OCI-LY1 (cell line): ENCODE measurements around the gene FXYD4.

Experiments
- H2AFZ ChIP-seq: fragments of 200-600 bp; sonication (generic), shearing (Covaris generic); 2 replicates; pipeline ENCODE4 v1.6.0; 2014; ENCODE audit warnings: antibody characterized with exemption, mild to moderate bottlenecking, low read length
- H3F3A ChIP-seq: fragments of 200-600 bp; sonication (generic), shearing (Covaris generic); 2 replicates; pipeline ENCODE4 v1.6.0; 2014; ENCODE audit warnings: mild to moderate bottlenecking, antibody characterized with exemption, low read length, moderate library complexity; ENCODE audit not compliant: insufficient read depth
- H3K27ac ChIP-seq: fragments of 200-600 bp; sonication (generic); 2 replicates; pipeline ENCODE4 v1.5.1; 2014; ENCODE audit warnings: low read length, mixed run types, mild to moderate bottlenecking, low read depth; ENCODE audit not compliant: poor library complexity, severe bottlenecking
- H3K27me3 ChIP-seq: fragments of 200-600 bp; sonication (generic); 2 replicates; pipeline ENCODE4 v1.6.0; 2014; ENCODE audit warnings: antibody characterized with exemption, mild to moderate bottlenecking, low read length, moderate library complexity; ENCODE audit not compliant: insufficient read depth
- H3K36me3 ChIP-seq: fragments of 200-600 bp; sonication (generic); 2 replicates; pipeline ENCODE4 v1.6.1; 2014; ENCODE audit warnings: mild to moderate bottlenecking, antibody characterized with exemption, low read length, moderate library complexity, mixed read lengths; ENCODE audit not compliant: insufficient read depth
- H3K4me1 ChIP-seq: fragments of 200-600 bp; sonication (generic); 2 replicates; pipeline ENCODE4 v1.5.1; 2014; ENCODE audit warnings: mild to moderate bottlenecking, low read length, moderate library complexity; ENCODE audit not compliant: insufficient read depth, severe bottlenecking
- H3K4me2 ChIP-seq: fragments of 200-600 bp; sonication (generic), shearing (Covaris generic); 2 replicates; pipeline ENCODE4 v1.6.1; 2014; ENCODE audit warnings: low read length
- H3K4me3 ChIP-seq: fragments of 200-600 bp; sonication (generic); 2 replicates; pipeline ENCODE4 v1.5.1; 2014; ENCODE audit warnings: low read length, low read depth, mild to moderate bottlenecking, mixed read lengths; ENCODE audit not compliant: poor library complexity, severe bottlenecking
- H3K79me2 ChIP-seq: fragments of 200-600 bp; shearing (Covaris generic); 2 replicates; pipeline ENCODE4 v1.6.1; 2016; ENCODE audit warnings: mixed run types, low read length, mixed read lengths; ENCODE audit not compliant: insufficient read depth
- H3K9ac ChIP-seq: fragments of 200-600 bp; sonication (generic), shearing (Covaris generic); 2 replicates; pipeline ENCODE4 v1.6.1; 2014; ENCODE audit warnings: mild to moderate bottlenecking, low read length, mixed read lengths
- H3K9me2 ChIP-seq: fragments of 200-600 bp; sonication (generic), shearing (Covaris generic); 2 replicates; pipeline ENCODE4 v1.6.1; 2014; ENCODE audit warnings: low read depth, mild to moderate bottlenecking, low read length, mixed read lengths
- H3K9me3 ChIP-seq: fragments of 200-600 bp; shearing (Covaris generic); 2 replicates; pipeline ENCODE4 v1.6.1; 2014; ENCODE audit warnings: low read length, mixed read lengths
- H4K20me1 ChIP-seq: fragments of 200-600 bp; sonication (generic), shearing (Covaris generic); 2 replicates; pipeline ENCODE4 v1.6.0; 2016; ENCODE audit warnings: mild to moderate bottlenecking, low read length; ENCODE audit not compliant: insufficient read depth
- CTCF ChIP-seq: fragments of 200-600 bp; sonication (generic), shearing (Covaris generic); IDR thresholded peaks from 2 replicates; pipeline ENCODE4 v1.5.1; 2017; ENCODE audit warnings: mild to moderate bottlenecking, antibody characterized with exemption, low read length, moderate library complexity, mixed read lengths
- EZH2 ChIP-seq: fragments of 200-600 bp; sonication (generic), shearing (Covaris generic); IDR thresholded peaks from 2 replicates; pipeline ENCODE4 v1.8.0; 2017; ENCODE audit warnings: borderline replicate concordance, mixed run types, mild to moderate bottlenecking, antibody characterized with exemption, low read length, moderate library complexity, mixed read lengths

FXYD4 gene

GRCh38 chr10:43369921-43370320 lies 1.5 kb upstream of the FXYD4 start:
- Histone ChIP-seq H3K4me3 (no peak overlapping the region), H3K36me3 (no peaks in the 10 kb centered on the region), H3K4me1 (no peaks in the 10 kb centered on the region), H2AFZ (no peak overlapping the region), H3K79me2 (no peaks in the 10 kb centered on the region), H3K27ac (no peak overlapping the region), H3F3A (no peaks in the 10 kb centered on the region), H3K9me3 (no peaks in the 10 kb centered on the region), H3K27me3 (no peaks in the 10 kb centered on the region), H3K9ac (no peak overlapping the region), H3K4me2 (no peak overlapping the region), H4K20me1 (no peaks in the 10 kb centered on the region), H3K9me2 (no peaks in the 10 kb centered on the region)
- TF ChIP-seq EZH2 (no peak), CTCF (no peak)

GRCh38 chr10:43370671-43371215 lies 693 bp upstream of the FXYD4 start:
- Histone ChIP-seq H4K20me1 (no peaks in the 10 kb centered on the region), H2AFZ (no peak overlapping the region), H3K9me2 (no peaks in the 10 kb centered on the region), H3K4me3 (no peak overlapping the region), H3K9ac (no peak overlapping the region), H3K36me3 (no peaks in the 10 kb centered on the region), H3K27ac (no peak overlapping the region), H3K4me2 (no peak overlapping the region), H3K9me3 (no peaks in the 10 kb centered on the region), H3F3A (no peaks in the 10 kb centered on the region), H3K27me3 (no peaks in the 10 kb centered on the region), H3K79me2 (no peaks in the 10 kb centered on the region), H3K4me1 (no peaks in the 10 kb centered on the region)
- no peak for TF ChIP-seq EZH2
- no peak for TF ChIP-seq CTCF

- Histone ChIP-seq H2AFZ (no peak overlapping the region), H3F3A (no peaks in the 10 kb centered on the region), H4K20me1 (no peaks in the 10 kb centered on the region), H3K9ac (no peak overlapping the region), H3K36me3 (no peaks in the 10 kb centered on the region), H3K4me3 (no peak overlapping the region), H3K4me2 (no peak overlapping the region), H3K4me1 (no peaks in the 10 kb centered on the region), H3K27me3 (no peaks in the 10 kb centered on the region), H3K9me2 (no peaks in the 10 kb centered on the region), H3K27ac (no peak overlapping the region), H3K79me2 (no peaks in the 10 kb centered on the region), H3K9me3 (no peaks in the 10 kb centered on the region)
- no peak for TF ChIP-seq CTCF
- TF ChIP-seq EZH2 = no peak
Observed at GRCh38 chr10:43372765-43373361, 1.4 kb downstream of the FXYD4 start.
